Spleen (tissue), 7 donors: ENCODE data around the gene ALG8.

ENCODE experiments used
- CTCF ChIP-seq, 11 experiments: fragments of 200-600 bp in 7 of 11; fragments of 450-650 bp in 4 of 11; sonication (generic) in 4 of 11; IDR thresholded peaks in 8 of 11; conservative IDR thresholded peaks in 3 of 11; 1 replicate in 7 of 11; 2 replicates in 4 of 11; pipeline versions ENCODE4 v1.4.0 to v1.8.0; 2016 to 2021; ENCODE audit warnings: antibody characterized with exemption in 11 of 11, inconsistent platforms in 4 of 11, mild to moderate bottlenecking in 1 of 11
- POLR2A ChIP-seq, 3 donors: fragments of 450-650 bp; IDR thresholded peaks; one replicate each; pipeline ENCODE4 v1.5.1; 2017; ENCODE audit warnings: antibody characterized with exemption in 3 of 3, mild to moderate bottlenecking in 1 of 3
- POLR2AphosphoS5 ChIP-seq, 3 donors: sonication (generic); formaldehyde crosslinking; IDR thresholded peaks; one replicate each; pipeline ENCODE4 v1.5.1; 2017; ENCODE audit warnings: antibody characterized with exemption in 3 of 3
- donor health status: DM: no; HTN: no; CAD: no; lungs with moderate emphysema.
- donor health status: DM: no; HTN: no; CAD: no.
- donor health status: DM: no; HTN: no; CAD: no.

DNA sequence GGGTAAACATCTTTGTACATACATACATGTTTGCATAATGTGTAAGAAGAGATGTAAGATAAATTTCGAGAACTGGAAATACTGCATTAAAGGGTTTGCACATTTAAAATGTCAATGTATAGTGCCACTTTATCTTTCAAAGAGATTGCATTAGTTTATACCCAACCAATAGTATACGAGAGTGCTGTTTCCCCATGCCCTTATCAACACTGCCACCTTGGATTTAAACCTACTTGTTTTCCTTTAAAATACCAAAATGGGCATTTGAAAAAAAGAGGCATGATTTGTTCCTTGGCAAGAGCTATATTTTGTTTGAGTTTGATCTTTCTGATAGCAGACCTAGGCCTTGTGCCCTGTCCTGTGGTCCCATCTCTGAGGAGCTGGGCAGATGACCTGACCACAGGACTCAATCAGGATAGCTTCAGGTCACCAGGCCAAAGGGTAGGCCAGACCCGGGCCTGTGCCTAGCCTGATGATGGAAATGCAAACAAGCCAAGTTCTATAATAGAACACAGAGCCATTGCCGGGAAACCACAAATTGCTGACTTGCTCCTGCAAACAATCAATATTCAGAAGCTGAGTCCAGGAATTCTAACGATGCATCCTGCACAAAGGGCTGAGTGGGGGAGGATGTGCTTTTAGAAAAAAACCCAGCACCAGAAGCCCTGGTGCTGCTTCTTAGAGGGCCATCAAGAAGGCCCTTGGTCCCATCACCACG, 16.9 kb upstream of the ALG8 start:
- TF ChIP-seq CTCF (IDR thresholded peaks at IDR 0.05 in 8 of 11, conservative IDR thresholded peaks at IDR 0.05 in 3 of 11) (no peak), POLR2AphosphoS5 (IDR thresholded peaks at IDR 0.05) (no peak), POLR2A (IDR thresholded peaks at IDR 0.05) (no peak)
